ENCODE measurements around the gene LRTM2.

DNA sequence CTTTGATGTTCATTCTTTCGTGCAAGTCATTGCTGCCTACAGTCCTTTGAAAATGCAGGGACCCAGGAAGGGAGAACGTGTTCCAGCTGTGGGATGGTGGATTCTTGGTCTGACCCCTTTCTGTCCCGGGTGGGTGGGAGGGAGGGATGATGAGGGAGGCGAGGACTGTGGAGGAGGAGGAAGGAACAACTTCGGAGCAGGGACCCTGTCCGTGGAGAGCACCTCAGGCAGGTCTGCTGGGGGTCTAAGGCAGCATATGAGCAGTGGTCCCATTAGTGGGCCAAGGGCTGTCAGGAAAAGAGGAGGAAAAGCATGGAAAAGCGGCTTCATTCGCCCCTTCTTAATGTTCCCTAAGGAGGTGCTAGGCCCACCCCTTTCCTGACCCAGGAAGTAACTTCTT is 62.0 kb downstream of the LRTM2 start:
- TF ChIP-seq TAF1 (IDR thresholded peaks at IDR 0.05; ENCODE audit: borderline replicate concordance, insufficient read depth, low read length) = no peak
- no peak for TF ChIP-seq POLR2AphosphoS5 (IDR thresholded peaks at IDR 0.05; ENCODE audit: low read depth, low read length)
- TF ChIP-seq, protein P1, sequence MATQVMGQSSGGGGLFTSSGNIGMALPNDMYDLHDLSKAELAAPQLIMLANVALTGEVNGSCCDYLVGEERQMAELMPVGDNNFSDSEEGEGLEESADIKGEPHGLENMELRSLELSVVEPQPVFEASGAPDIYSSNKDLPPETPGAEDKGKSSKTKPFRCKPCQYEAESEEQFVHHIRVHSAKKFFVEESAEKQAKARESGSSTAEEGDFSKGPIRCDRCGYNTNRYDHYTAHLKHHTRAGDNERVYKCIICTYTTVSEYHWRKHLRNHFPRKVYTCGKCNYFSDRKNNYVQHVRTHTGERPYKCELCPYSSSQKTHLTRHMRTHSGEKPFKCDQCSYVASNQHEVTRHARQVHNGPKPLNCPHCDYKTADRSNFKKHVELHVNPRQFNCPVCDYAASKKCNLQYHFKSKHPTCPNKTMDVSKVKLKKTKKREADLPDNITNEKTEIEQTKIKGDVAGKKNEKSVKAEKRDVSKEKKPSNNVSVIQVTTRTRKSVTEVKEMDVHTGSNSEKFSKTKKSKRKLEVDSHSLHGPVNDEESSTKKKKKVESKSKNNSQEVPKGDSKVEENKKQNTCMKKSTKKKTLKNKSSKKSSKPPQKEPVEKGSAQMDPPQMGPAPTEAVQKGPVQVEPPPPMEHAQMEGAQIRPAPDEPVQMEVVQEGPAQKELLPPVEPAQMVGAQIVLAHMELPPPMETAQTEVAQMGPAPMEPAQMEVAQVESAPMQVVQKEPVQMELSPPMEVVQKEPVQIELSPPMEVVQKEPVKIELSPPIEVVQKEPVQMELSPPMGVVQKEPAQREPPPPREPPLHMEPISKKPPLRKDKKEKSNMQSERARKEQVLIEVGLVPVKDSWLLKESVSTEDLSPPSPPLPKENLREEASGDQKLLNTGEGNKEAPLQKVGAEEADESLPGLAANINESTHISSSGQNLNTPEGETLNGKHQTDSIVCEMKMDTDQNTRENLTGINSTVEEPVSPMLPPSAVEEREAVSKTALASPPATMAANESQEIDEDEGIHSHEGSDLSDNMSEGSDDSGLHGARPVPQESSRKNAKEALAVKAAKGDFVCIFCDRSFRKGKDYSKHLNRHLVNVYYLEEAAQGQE (IDR thresholded peaks at IDR 0.05; ENCODE audit: insufficient read depth in 1 of 2, low read depth in 2 of 2, low read length in 2 of 2) = no peak
- TF ChIP-seq SIN3A (IDR thresholded peaks at IDR 0.05; ENCODE audit: borderline replicate concordance, insufficient read depth, low read length) = no peak
- no peak for TF ChIP-seq FOXP2 (optimal IDR thresholded peaks at IDR 0.05; ENCODE audit: borderline replicate concordance, extremely low read depth, extremely low read length, insufficient read depth)

Measured in PFSK-1 (cell line).